NCI-H1092 (cell line): ENCODE measurements around the gene TOR1AIP1.

Source experiments
- DNase-seq: peaks from one replicate; lab custom pipeline; 2025; lab: John Stamatoyannopoulos, UW

Gene TOR1AIP1

DNA sequence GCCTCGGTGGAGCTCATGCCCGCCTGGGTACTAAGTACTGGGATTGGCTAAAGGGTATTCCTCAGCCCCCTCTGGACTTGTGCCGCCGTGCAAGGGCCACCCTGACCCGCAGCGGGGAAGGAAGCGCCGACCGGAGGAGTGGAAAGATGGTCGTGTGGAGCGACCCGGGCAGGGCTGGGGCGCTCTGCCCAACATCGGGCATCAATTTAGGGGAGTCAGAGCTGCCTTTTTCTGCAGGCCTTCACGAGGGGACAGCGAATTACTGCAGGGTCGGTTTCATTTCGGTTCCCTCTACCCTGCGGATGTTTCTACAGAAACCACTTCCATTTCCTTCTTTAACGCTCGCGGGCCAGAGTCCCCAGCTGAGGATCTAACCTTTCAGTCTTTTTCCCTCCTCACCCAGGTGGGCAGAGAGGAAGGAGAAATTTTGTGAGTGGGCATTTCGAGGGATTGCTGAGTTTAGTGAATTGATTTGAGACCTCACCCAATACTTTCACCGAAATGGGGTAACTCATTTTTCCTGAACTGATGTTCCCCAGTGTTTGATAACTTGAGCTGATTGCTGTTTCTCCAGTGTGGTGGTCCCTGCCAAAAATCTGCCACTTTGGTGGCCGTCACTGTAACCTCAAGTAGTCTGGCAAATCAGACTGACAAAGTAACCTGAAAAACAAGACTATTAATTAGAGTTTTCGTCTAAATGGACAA lies 1.1 kb downstream of the TOR1AIP1 start:
- DNase-seq: peak; percentile 85

DNA sequence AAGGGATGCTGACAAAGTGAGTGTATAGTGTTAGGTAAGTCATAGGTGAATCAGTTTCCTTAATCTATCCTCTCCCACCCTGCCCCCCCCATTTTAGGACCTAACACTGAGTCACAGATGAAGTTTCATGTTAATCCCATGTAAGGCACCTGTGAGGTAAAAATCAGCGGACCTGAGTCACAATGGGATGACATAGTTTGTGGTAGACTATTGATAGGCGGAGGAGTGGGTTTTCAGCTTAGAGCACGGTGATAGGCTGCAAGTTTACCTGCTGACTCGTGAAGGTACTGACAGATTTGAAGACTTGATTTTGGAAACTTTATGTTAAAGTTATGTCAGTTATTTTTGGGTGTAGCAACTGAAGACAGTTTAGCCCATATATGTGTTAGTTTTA lies 1.7 kb downstream of the TOR1AIP1 start:
- no peak for DNase-seq

DNA sequence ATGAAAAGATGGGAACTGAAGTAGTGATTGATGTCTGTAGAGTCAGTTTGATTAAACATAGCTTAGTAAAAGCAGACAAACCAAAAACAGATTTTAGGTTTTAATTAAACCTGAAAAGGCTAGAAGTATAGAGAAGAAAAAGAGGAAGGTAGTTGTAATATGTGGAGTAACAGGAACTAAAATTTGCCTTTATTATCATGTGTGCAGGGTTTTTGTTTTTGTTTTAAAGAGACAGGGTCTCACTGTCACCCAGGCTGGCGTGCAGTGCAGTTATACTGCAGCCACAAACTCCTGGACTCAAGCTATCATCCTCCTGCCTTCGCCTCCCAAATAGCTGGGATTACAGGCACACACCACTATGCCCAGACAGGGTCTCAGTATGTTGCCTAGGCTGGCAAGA lies 6.0 kb downstream of the TOR1AIP1 start:
- no peak for DNase-seq

DNA sequence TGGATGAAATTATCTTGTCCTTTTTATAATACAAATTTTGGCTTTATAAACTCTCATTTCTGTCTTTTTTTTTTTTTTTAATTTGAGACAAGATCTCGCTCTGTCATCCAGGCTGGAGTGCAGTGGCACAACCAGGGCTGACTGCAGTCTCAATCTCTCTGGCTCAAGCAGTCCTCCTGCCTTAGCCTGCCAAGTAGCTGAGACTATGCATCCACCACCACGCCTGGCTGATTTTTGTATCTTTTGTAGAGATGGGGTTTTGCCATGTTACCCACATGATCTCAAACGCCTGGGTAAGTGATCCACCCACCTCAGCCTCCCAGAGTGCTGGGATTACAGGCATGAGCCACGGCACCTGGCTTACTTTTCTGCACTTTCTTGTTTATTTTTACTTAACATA lies 7.5 kb downstream of the TOR1AIP1 start:
- DNase-seq: no peak

DNA sequence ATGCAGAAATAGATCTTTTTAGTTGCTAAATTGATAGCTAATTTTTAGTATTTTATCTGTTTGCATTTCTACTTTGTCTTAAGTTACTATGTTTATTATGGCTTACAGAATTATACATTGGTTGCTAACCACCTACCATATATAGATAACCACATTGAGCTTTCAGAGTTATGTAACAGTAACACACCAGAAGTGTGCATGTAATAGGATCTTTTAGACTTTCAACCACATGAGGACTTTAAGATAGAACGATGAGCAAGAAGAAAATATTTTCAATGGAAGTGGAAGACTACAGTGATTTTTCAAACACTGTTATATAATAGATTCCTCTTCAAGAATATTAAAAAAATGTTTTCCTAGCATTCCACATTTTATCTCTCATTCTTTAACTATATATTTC lies 28.8 kb downstream of the TOR1AIP1 start:
- DNase-seq: no peak

DNA sequence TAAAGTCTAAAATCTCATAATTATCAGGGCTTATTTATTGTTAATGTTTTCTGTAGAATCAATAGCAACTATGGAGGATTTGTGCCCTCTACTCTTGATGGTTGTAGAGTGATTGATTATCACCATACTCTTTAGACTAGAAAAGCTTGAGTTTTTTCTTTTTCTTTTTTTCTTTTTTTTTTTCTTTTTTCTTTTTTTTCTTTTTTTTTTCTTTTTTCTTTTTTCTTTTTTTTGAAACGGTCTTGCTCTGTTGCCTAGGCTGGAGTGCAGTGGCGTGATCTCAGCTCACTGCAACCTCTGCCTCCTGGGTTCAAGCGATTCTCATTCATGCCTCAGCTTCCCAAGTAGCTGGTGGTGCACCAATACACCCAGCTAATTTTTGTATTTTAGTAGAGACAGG lies 29.7 kb downstream of the TOR1AIP1 start:
- no peak for DNase-seq

DNA sequence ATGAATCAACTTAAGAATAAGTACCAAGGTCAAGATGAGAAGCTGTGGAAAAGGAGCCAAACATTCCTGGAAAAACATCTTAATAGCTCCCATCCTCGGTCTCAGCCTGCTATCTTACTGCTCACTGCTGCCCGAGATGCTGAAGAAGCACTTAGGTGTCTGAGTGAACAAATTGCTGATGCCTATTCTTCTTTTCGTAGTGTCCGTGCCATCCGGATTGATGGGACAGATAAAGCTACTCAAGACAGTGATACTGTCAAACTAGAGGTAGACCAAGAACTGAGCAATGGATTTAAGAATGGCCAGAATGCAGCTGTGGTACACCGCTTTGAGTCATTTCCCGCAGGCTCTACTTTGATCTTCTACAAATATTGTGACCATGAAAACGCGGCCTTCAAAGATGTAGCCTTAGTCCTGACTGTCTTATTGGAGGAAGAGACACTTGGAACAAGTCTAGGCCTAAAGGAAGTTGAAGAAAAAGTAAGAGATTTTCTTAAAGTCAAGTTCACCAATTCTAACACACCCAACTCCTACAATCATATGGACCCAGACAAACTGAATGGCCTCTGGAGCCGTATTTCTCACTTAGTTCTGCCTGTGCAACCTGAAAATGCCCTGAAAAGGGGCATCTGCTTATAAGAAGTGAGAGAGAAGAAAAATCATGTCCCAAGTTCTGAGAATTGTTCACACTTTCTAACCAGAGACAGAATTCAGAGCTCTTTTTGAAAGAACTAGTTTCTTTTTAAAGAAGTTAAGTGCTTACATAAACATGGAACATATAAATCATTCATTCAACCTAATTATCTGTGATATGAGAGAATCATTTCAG lies 35.7 kb downstream of the TOR1AIP1 start:
- DNase-seq: no peak

DNA sequence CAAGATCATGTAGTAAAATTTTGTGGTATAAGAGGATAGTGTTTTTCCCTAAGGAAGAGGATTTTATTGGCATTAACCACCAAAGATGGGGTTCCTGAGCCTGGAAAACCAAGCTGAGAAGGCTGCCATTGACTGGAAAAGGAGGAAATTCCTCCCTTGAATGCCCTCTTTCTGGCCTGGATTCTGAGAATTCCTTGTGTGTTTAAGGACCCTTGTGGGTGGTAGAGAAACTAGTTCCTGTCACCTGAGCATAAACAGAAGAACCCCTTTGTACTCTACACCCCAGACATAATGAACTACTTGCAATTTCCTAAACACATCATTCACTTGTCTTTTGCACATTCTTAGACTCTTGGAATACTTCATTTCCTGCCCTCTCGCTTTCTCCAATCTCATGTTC lies 39.4 kb downstream of the TOR1AIP1 start:
- DNase-seq: no peak

DNA sequence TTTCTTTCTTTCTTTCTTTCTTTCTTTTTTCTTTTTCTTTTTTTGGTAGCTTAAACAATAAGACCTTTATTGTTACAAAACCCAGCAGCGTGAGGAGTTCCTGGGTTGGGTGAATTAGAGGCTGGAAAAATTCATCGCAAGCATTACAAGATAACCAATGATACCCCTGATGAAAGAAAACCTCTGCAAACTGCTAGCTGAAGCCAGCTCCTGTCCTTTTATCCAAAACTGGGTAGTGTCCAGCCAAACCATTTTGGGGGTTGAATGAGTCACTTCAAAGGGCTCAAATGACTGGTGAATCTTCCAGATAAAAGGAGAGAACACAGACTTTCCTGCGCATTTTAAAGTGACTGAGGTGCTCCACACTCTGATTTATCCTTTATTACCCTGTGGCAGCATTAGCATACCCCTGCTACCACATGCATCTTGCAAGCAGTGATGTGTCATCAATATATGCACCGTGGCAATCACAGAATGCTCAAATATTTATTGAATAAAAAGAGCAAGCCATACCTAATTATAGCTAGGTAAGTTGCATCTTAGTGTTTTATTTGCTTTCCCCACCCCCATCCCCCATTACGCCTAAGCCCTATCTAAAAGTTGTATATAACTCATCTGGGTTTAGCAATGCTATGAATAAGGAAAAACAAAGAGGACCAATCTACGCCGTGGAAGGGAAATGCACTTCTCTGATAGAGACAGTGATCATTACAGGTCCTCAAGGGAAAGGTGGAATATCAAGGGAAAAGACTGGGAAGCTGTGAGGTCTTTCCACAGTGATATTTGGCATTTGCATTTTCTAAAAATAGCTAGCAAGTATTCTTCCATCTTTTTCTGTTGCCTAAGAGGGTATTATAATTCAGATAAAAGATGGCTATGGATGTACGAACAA lies 40.1 kb downstream of the TOR1AIP1 start:
- DNase-seq: no peak

DNA sequence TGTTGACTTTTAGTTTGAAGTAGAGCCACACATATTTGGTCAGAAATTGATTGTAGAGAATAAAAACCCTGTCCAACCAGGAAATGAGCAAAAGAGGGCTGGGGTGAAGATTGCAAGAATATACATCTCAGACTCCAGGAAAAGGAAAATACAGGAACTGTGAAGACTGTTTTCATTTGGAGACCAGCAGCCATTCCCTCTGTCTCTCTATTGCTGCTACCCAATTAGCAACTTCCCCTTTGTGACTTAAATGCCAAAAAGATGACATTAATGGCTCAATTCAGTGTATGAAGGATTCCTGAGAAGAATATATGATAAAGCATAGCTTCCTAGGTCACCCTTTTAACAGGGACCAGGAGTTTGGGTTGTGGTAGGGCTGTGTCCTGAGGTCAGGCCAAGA lies 40.9 kb downstream of the TOR1AIP1 start:
- DNase-seq: no peak

DNA sequence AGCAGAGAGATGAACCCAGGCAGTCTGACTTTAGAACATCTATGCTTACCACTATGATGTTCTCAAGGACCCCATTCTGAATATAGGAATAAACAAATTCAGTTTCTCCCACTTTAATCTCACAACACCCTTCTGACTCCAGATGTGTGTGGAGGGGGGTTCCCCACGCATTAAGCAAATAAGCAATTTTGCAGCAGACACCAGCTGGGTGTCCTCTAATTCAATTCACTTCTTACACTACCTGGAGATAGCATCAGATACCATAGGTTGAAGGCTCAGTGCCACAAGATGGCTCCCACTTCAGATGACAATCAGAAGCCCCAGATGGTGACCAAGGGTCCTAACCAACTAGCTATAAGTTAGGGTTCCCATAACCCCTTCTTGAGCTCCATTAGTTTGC lies 42.2 kb downstream of the TOR1AIP1 start:
- DNase-seq: no peak

DNA sequence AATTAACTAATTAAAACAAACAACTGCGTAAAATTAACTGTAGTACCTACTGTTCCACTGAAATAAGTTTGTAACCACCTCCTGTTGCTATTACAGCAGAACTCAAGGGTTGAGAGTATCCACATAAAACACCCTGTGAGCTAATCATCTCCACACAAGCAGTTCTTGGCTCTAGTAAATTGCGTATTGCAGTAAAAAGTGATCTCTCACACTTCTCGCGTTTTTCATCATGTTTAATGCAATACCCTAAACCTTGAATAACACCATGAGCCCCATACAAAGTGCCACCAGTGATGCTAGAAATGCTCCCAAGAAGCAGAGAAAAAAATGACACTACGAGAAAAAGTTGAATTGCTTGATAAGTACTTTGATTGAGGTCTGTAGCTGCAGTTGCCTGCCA lies 43.2 kb downstream of the TOR1AIP1 start:
- DNase-seq: no peak

DNA sequence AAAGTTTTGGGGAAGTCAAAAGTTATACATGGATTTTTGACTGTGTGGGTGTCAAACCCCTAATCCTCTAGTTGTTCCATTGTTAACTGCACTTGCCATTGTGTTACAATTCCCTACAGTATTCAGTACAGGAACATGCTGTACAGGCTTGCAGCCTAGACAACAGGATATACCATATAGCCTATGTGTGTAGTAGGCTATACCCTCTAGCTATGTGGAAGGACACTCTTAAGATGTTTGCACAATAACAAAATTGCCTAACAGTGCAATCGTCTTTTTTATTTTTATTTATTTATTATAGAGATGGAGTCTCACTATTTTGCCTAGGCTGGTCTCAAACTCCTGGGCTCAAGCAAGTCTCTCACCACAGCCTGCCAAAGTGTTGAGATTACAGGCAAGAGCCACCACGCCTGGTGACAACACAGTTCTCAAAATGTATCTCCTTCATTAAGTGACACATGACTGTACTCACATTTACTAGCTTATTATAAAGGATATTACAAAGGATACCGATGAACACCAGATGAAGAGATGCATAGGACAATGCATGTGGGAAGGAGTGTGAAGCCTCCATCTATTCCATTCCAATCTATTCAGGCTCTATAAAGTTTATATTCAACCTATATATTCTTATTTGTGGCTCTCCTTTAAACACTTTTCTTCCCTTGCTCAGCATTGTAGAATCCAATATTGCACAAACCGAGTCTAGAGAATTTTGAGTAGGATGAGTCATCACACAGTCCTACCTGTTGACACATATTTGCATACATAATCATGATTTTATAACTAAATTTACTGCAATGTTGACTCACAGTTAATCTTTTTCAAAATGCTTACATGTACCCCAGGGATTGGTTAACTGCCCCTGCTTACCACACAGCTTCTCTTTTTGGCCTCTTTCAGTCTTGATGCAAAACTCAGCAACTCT lies 44.1 kb downstream of the TOR1AIP1 start:
- DNase-seq: no peak

DNA sequence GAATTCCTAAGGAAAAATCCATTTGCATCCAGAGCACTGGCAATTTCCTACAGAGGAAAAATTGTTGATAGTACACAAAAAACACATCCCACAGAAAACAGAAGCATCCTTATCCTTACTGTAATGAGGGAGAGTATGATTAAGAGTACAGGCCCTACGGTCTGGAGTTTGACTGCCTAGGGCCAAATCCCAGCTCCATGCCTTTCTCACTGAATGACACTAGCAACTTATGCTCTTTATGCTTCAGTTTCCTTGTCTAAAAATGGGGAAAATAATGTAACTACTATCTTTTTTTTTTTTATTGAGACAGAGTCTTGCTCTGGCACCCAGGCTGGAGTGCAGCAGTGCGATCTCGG lies 44.7 kb downstream of the TOR1AIP1 start:
- no peak for DNase-seq

DNA sequence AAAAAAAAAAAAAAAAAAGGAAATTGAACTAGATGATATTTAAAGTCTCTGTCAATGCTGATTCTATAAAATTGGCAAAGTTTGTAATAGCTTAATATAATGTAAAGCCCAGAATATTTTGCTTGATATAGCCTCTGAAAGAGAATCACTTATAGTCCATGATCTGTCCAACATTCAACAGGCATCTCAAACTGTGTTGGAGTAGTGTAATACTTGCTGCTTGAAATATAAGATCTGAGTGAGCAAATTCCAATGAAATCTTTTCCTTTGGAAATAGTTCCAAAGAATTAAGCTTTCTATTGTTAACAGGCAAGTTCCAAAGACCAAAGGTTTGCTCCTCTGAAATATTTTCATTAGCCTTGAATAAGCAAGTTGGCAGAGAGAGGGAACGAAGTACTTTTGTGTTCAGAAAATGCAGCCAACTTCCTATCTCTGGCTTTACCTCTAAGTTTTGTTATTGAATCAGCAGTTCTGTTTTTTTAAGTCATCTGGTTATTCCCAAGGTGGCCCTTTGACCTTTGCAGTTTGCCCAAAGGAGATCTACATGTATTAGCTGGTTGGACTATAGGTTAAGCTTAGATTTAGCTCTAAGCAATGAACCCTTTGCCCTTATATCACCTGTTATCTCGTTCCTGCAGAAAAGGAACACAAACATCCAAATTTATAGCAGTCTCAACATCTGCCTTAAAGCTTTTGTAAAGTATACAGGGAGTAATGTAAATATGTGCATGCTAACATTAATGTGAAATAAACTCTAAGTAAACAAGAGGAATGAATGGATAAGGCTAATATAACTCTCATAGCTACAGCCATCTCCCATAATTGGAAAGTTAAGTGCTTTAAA lies 48.1 kb downstream of the TOR1AIP1 start:
- DNase-seq: no peak

DNA sequence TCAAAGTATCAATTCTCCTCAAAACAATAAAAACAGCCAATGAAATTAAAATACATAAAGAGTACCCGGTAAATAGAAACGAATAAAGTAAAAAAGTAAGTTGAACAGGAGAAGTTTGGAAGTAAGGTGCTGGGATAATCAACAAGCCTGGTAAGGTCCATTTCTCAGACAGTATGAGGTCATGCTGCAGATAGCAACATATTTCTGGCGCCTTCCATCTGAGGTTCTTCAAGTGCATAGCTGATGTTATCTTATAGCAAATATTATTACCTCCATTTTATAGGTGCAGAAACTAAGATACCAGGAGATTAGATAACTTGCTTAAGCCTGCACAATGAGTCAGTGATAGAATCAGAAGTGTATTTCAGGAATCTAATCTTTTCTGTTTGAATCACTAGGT lies 48.8 kb downstream of the TOR1AIP1 start:
- DNase-seq: no peak

DNA sequence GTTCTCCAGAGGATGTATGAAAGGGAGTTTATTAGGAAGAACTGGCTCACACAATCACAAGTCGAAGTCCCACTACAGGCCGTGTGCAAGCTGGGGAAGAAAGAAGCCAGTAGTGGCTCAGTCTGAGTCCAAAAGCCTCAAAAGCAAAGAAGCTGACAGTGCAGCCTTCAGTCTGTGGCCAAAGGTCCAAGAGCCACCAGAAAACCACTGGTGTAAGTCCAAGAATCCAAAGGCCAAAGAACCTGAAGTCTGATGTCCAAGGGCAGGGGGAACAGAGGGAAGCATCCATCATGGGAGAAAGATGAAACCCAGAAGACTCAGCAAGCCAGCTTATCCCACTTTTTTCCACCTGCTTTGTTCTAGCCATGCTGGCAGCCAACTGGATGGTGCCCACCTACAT lies 51.1 kb downstream of the TOR1AIP1 start:
- DNase-seq: no peak

DNA sequence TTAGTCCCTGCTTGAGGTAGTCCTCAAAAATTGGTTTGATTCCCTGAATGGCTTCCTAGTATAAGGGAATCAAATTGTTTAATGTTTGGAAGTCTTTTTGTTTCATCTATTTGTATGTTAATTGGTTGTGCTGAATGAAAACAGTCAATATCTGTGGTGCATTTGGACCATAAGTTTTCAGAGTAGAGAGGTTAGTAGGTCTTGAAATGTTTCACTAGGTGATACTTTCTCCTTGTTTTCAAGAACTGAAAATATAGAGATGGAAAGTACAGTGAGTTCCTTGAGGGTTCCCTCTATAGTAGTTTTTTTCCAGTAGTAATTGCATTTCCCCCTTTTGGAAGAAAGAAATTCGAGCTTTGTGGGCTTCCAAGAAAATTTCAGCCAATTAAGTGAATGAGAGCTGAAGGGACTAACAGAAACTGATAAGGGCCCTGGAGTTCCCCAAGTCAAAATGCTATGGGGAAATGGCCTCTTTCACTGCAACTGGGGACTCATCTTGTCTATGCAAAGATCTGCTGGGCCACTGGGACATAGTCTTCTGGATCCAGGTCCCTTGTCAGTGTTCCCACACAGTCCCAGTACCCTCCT lies 53.9 kb downstream of the TOR1AIP1 start:
- DNase-seq: no peak

DNA sequence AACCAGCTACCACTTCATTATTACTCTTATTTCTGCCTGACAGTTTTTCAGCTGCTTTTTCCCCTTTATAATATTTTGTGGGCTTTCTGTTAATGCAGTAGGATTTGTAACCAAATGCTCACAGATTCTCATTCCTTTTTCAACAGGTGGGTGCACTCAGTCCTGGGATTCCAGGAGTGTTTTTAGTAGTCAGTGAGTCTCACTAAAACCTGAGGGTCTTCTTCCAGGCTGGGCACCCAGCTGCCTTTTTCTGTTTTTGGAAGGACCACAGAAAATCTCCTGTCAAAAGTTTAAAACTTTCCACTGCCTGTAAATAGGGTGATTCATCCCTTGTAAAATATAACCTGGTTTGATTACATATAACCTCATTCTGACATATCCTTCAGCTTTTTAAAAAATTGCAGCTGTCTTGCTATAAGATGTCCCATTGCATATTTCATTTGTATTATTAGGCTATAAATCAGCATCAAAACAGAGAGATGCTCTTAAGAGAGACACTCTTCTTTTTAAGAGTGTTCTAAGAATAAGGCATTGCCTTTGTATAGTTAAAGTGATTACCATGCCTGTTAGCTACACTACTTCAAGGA lies 55.7 kb downstream of the TOR1AIP1 start:
- DNase-seq: no peak

DNA sequence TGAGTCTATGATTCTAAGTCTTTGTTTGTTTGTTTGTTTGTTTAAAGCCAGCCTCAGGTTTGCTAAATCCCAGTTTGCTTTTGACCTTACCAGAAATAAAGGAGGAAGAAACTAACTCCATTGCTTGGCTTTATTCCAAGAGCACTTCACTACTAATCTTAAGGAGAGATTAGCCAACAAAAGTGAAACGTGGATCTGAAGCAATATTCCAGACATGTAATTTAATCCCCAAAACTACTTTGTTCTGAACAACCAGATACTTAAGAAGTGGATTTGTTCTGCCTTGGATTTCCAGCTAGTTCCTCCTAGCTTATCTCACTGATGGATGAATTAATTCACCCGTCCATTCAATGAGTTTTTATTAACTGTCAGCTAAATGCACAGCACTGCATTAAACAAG lies 56.7 kb downstream of the TOR1AIP1 start:
- no peak for DNase-seq
